HG03060 (cell line): ENCODE measurements around the gene KIF12.

ENCODE experiments used
- ATAC-seq: cut with Tn5 transposase; IDR thresholded peaks from one replicate; pipeline ENCODE4 v1.9.1; 2021; ENCODE audit warnings: low read depth, moderate number of reproducible peaks; ENCODE audit not compliant: unreplicated experiment

The KIF12 gene

GRCh38 chr9:114108016-114108833 lies 9.1 kb upstream of the KIF12 start:
- ATAC-seq = no peak

- ATAC-seq = no peak
Observed at GRCh38 chr9:114107286-114108001, 8.4 kb upstream of the KIF12 start.

GRCh38 chr9:114105236-114105635 lies 6.1 kb upstream of the KIF12 start:
- ATAC-seq = no peak

GRCh38 chr9:114102484-114102883 lies 3.4 kb upstream of the KIF12 start:
- ATAC-seq = no peak

GRCh38 chr9:114100536-114100935 lies 1.4 kb upstream of the KIF12 start:
- no peak for ATAC-seq

GRCh38 chr9:114099669-114100270 lies 678 bp upstream of the KIF12 start:
- no peak for ATAC-seq

GRCh38 chr9:114098021-114098935 lies 814 bp downstream of the KIF12 start:
- ATAC-seq = no peak

GRCh38 chr9:114097613-114098020 lies 1.5 kb downstream of the KIF12 start:
- ATAC-seq = no peak

GRCh38 chr9:114096866-114097612 lies 2.1 kb downstream of the KIF12 start:
- ATAC-seq = no peak

GRCh38 chr9:114096041-114096511 lies 3.0 kb downstream of the KIF12 start:
- no peak for ATAC-seq

- no peak for ATAC-seq
Observed at GRCh38 chr9:114094971-114095370, 4.1 kb downstream of the KIF12 start.

- no peak for ATAC-seq
Observed at GRCh38 chr9:114093761-114094505, 5.2 kb downstream of the KIF12 start.

- no peak for ATAC-seq
Observed at GRCh38 chr9:114093031-114093471, 6.0 kb downstream of the KIF12 start.

- ATAC-seq = no peak
Observed at GRCh38 chr9:114092336-114092735, 6.8 kb downstream of the KIF12 start.

- ATAC-seq = no peak
Observed at GRCh38 chr9:114091711-114092110, 7.4 kb downstream of the KIF12 start.

- ATAC-seq = no peak
Observed at GRCh38 chr9:114090798-114091197, 8.3 kb downstream of the KIF12 start.

GRCh38 chr9:114089206-114089840 lies 9.8 kb downstream of the KIF12 start:
- ATAC-seq = no peak

GRCh38 chr9:114088571-114089170 lies 10.4 kb downstream of the KIF12 start:
- ATAC-seq = no peak
